ENCODE measurements around the gene DLGAP4.

DLGAP4 gene

GRCh38 chr20:36399969-36400545 is 93.9 kb downstream of the DLGAP4 start:
- DNase-seq (ENCODE audit: insufficient read length, low spot score) (no peak), FAIRE-seq (peak; percentile 40)

GRCh38 chr20:36400909-36401735 is 95.0 kb downstream of the DLGAP4 start:
- no peak for DNase-seq (ENCODE audit: insufficient read length, low spot score)
- FAIRE-seq, result no peak

GRCh38 chr20:36402708-36403107 is 96.6 kb downstream of the DLGAP4 start:
- no peak for DNase-seq (ENCODE audit: insufficient read length, low spot score)

GRCh38 chr20:36404435-36404978 is 98.4 kb downstream of the DLGAP4 start:
- FAIRE-seq, result no peak
- DNase-seq (ENCODE audit: insufficient read length, low spot score), result no peak

More at GRCh38 chr20:36402708-36403107, 96.6 kb downstream of the DLGAP4 start:
- no peak for FAIRE-seq

- FAIRE-seq, result no peak
- no peak for DNase-seq (ENCODE audit: insufficient read length, low spot score)
These were observed 99.1 kb downstream of the DLGAP4 start for GRCh38 chr20:36405255-36405654.

GRCh38 chr20:36407199-36407733 is 101.1 kb downstream of the DLGAP4 start:
- FAIRE-seq, result no peak
- no peak for DNase-seq (ENCODE audit: insufficient read length, low spot score)

GRCh38 chr20:36408219-36408618 is 102.1 kb downstream of the DLGAP4 start:
- FAIRE-seq, result no peak
- DNase-seq (ENCODE audit: insufficient read length, low spot score), result no peak

GRCh38 chr20:36411861-36412454 is 105.8 kb downstream of the DLGAP4 start:
- DNase-seq (ENCODE audit: insufficient read length, low spot score), result no peak
- FAIRE-seq, result no peak

GRCh38 chr20:36415475-36416002 is 109.4 kb downstream of the DLGAP4 start:
- no peak for DNase-seq (ENCODE audit: insufficient read length, low spot score)
- no peak for FAIRE-seq

- FAIRE-seq (no peak), DNase-seq (ENCODE audit: insufficient read length, low spot score) (no peak)
These were observed 112.6 kb downstream of the DLGAP4 start for GRCh38 chr20:36418711-36419110.

- FAIRE-seq (no peak), DNase-seq (ENCODE audit: insufficient read length, low spot score) (no peak)
These were observed 115.5 kb downstream of the DLGAP4 start for GRCh38 chr20:36421641-36422040.

- DNase-seq (ENCODE audit: insufficient read length, low spot score) (no peak), FAIRE-seq (no peak)
These were observed 118.2 kb downstream of the DLGAP4 start for GRCh38 chr20:36424314-36424713.

GRCh38 chr20:36425166-36425565 is 119.0 kb downstream of the DLGAP4 start:
- FAIRE-seq, result no peak

GRCh38 chr20:36431604-36432003 is 125.5 kb downstream of the DLGAP4 start:
- FAIRE-seq (no peak), DNase-seq (ENCODE audit: insufficient read length, low spot score) (no peak)

More at GRCh38 chr20:36425166-36425565, 119.0 kb downstream of the DLGAP4 start:
- DNase-seq (ENCODE audit: insufficient read length, low spot score), result no peak

GRCh38 chr20:36432096-36432495 is 126.0 kb downstream of the DLGAP4 start:
- FAIRE-seq (no peak), DNase-seq (ENCODE audit: insufficient read length, low spot score) (no peak)

- no peak for DNase-seq (ENCODE audit: insufficient read length, low spot score)
- FAIRE-seq, result no peak
These were observed 128.2 kb downstream of the DLGAP4 start for GRCh38 chr20:36434383-36434782.

- DNase-seq (ENCODE audit: insufficient read length, low spot score) (no peak), FAIRE-seq (no peak)
These were observed 129.0 kb downstream of the DLGAP4 start for GRCh38 chr20:36435124-36435523.

- no peak for FAIRE-seq
- peak; percentile 64 for DNase-seq (ENCODE audit: insufficient read length, low spot score)
These were observed 129.7 kb downstream of the DLGAP4 start for GRCh38 chr20:36435592-36436541.

- DNase-seq (ENCODE audit: insufficient read length, low spot score) (peak; percentile 72), FAIRE-seq (peak; percentile 58)
These were observed 133.0 kb downstream of the DLGAP4 start for GRCh38 chr20:36439040-36439730.
